Activated T-helper 9 cell treated with anti-CD3 and anti-CD28 coated beads, Interleukin-2, amount 50 U/mL, for 16 hours (primary cell): ENCODE results near the gene VASP.

Source experiments
- DNase-seq: peaks from one replicate; pipeline ENCODE4 v3.0.0-alpha.2; 2020; ENCODE audit warnings: low read depth

The VASP gene

GRCh38 chr19:45473682-45474605, 33.3 kb upstream of the VASP start:
- DNase-seq, result no peak

- DNase-seq, result no peak
Measured at GRCh38 chr19:45474606-45475521, 32.4 kb upstream of the VASP start.

- no peak for DNase-seq
Measured at GRCh38 chr19:45475537-45476291, 31.6 kb upstream of the VASP start.

GRCh38 chr19:45476304-45476703, 31.0 kb upstream of the VASP start:
- DNase-seq, result no peak

- no peak for DNase-seq
Measured at GRCh38 chr19:45477186-45477585, 30.1 kb upstream of the VASP start.

GRCh38 chr19:45477713-45478453, 29.4 kb upstream of the VASP start:
- DNase-seq, result no peak

GRCh38 chr19:45478454-45479238, 28.6 kb upstream of the VASP start:
- peak; percentile 81 for DNase-seq

GRCh38 chr19:45483033-45483432, 24.2 kb upstream of the VASP start:
- DNase-seq, result no peak

GRCh38 chr19:45484273-45484945, 22.9 kb upstream of the VASP start:
- no peak for DNase-seq

- DNase-seq, result peak; percentile 95
Measured at GRCh38 chr19:45485305-45486077, 21.8 kb upstream of the VASP start.

GRCh38 chr19:45488708-45489107, 18.6 kb upstream of the VASP start:
- DNase-seq, result no peak

GRCh38 chr19:45489216-45489855, 17.9 kb upstream of the VASP start:
- DNase-seq, result no peak

GRCh38 chr19:45492137-45492626, 15.1 kb upstream of the VASP start:
- no peak for DNase-seq

GRCh38 chr19:45492627-45493470, 14.4 kb upstream of the VASP start:
- no peak for DNase-seq

- no peak for DNase-seq
Measured at GRCh38 chr19:45494261-45494916, 12.9 kb upstream of the VASP start.

- DNase-seq, result no peak
Measured at GRCh38 chr19:45495178-45495577, 12.1 kb upstream of the VASP start.

GRCh38 chr19:45496349-45496953, 10.8 kb upstream of the VASP start:
- no peak for DNase-seq
